Activated naive CD4-positive, alpha-beta T cell (primary cell): ENCODE results near the gene SCUBE2.
A peak's percentile ranks its signal among the peaks of the same experiment; 100 is the strongest.
"Not testable (repeated sequence)": the region's sequence is repeated elsewhere in the genome, so short reads cannot be mapped to it uniquely, and the experiment has no call there.

Source experiments
- DNase-seq, 4 experiments: peaks; one replicate each; lab custom pipeline; 2025; lab: John Stamatoyannopoulos, UW

The SCUBE2 gene

DNA sequence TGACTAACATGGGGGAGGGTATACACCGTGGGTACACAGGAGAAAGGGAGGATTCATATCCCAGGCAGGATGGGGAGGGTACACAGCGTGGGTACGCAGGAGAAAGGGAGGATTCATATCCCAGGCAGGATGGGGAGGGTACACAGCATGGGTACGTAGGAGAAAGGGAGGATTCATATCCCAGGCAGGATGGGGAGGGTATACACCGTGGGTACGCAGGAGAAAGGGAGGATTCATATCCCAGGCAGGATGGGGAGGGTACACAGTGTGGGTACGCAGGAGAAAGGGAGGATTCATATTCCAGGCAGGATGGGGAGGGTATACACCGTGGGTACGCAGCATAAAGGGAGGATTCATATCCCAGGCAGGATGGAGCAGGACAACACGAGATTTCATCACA, 51.0 kb downstream of the SCUBE2 start:
- DNase-seq = no peak

DNA sequence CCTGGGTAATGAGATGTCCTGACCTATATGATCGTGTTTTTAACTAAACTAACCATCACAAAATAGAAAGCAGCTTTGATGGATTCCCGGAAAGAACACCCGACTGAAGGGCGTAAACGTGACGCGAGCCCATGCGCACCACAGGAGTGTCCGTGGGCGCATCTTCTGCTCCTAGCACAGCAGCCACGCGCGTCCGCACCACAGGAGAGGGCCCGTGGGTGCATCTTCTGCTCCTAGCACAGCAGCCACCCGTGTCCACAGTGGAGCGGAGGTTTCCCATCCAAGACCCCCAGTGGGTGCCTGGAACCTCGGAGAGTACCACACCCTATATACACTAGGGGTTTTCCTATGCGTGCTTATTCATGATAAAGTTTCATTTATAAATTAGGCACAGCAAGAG, 51.5 kb downstream of the SCUBE2 start:
- DNase-seq = no peak

DNA sequence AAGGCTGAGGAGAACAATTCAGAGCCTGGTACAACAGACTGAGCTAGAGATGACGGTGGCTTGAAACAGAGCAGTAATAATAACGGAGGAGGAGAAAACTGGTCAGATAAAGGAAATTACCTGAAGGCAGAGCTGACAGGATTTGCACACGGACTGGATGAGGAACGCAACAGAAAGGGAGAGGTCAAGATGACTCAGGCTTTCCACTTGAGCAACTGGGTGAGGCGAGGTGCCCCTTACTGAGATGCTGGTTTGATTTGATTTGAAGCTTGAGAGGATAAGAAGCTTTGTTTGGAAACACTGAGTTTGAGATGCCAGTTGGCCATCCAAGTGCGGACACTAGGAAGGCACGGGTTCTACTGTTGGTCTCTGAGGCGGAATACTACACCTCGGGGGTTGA, 52.2 kb downstream of the SCUBE2 start:
- no peak for DNase-seq

- no peak for DNase-seq
These were observed 52.9 kb downstream of the SCUBE2 start for GRCh38 chr11:9038541-9038940.

DNA sequence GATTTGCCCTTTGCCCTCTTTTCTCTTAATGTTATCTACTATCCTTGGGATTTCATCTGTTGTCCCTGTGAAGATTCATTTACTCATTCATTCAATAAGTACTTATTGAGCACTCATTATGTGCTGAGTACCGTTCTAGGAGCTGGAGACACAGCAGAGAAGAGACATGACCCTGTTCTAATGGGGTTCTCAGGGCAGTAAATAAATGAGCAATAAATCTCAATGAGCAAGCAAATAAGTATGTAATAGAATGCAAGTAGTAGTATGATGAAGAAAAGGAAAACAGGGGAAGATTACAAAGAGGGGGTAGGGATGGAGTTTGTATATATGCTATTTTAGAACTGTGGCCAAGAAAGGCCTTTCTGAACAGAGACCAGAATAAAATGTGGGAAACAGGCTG, 53.4 kb downstream of the SCUBE2 start:
- DNase-seq = no peak

DNA sequence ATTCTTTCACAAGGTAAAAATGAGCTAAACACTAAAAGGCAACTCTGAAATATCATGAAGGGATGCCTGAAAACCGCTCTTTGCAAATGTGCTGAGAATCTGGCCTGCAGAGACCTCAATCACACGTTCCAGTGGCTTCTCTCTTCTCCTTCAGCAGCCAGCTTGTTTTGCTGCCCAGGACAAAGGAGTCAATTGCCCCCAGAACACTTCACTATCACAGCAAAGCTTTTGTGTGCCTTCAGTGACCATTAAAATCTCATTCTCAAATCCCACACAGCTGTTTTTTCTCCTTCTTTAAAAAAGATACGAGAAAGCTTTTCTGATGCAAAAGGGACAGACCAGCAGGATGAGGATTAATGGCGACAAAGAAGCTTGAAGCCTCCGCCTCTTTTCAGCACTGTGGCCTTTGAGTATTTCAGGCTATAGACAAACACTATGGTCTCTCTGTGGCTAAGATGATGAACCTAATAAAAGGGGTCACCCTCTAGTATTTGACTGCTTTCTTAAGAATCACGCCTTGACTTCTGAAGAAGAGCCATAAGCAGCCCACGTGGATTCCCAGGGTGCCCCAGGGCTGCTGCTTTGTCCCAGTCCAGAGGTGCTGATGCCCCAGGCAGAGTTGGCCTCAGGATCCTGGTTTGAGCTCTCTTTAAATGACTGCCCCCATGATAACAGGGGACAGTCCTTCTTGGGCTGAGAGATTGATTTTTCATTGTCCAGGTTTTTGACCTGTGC, 54.2 kb downstream of the SCUBE2 start:
- no peak for DNase-seq

- DNase-seq = no peak
These were observed 60.8 kb downstream of the SCUBE2 start for GRCh38 chr11:9030601-9031000.

DNA sequence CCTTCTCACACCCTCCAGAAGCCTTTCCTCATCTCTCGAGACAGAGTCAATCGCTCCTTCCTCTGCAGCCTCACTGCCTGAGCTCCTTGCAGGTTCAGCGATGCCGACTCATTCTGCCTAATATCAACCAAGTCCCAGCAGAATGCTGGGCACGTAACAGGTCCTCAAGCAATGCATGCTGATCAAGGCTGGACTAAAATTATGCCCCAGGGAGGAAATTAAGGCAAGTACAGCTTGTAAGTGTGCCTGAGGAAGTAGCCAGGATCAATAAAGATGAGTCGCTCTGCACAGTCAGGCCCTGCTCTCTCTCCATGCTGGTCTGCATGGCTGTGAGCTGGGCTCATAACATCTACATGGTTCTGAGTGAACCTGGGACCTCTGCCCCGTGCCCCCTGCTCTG, 62.0 kb downstream of the SCUBE2 start:
- no peak for DNase-seq

DNA sequence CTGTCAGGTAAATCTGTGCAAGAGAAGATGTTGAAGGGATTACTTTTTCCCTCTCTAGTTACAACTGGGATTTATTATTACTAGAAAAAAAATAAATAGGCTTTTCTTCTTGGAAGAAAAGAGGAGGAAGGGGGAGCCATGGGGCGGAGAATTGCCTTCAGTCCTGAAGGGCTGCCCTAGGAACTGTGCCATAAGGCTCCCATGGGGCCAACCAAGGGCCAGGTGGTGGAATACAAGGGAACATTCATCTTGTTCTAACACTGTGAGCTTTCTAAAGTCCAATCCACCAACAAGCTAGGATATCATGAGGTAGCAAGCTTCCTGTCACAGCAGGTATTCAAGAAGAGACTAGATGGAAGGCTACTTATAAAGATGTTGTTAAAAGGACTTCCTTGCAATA, 62.8 kb downstream of the SCUBE2 start:
- DNase-seq = no peak

- DNase-seq = no peak
These were observed 66.1 kb downstream of the SCUBE2 start for GRCh38 chr11:9025101-9025850.

DNA sequence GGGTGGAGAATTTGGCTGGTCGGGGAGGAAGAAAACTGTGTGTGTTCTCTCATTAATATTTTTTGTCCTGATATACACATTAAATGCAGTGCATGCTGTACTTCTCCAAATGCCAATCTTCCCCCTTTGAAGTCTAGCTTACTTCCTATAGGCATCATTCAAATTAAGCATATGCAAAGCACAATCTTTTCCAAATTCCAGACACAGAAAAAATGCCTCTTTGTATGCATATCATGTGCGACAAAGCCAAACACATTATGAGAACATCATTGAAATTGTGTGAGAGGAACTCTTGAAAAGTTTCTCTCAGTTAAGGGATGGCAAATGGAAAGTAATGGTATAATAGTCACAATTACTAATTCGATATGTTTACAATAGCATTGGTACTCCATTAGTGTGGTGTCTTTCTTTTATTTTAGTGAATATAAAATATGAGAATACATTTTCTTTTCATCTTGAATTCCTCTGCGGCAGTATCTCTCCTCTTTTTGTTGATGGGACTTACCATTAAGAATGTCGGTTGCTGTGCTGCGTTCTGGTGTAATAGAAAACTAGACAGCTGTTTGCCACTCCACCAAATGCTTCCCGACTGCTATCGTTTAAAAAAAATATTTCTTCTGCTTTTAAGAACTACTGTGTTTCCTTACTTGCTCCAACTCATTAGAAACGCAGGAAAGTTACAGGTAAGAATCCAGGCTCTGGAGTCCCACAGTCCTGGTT, 68.3 kb downstream of the SCUBE2 start:
- no peak for DNase-seq

DNA sequence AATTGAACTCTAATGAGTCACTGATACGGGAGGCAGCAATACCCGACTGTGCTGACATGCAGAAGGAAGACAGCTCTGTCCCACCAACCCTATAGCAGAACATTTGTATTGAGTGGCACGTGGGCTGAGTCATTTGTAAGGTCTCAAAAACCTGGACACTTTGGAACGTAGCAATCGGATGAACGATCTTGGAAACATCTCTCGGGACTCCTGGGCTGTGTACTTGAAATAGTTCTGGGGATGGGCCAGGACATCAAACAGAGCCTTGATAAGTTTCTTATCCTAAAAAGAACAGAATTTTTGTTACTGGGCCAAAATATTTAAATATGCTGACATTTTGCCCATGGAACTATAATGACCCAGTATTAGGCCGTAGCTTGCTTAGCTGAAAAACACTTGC, 70.5 kb downstream of the SCUBE2 start:
- DNase-seq = no peak

- no peak for DNase-seq
These were observed 71.5 kb downstream of the SCUBE2 start for GRCh38 chr11:9019861-9020260.

- no peak for DNase-seq
These were observed 73.6 kb downstream of the SCUBE2 start for GRCh38 chr11:9017773-9018172.

- no peak for DNase-seq
These were observed 74.3 kb downstream of the SCUBE2 start for GRCh38 chr11:9016916-9017642.

DNA sequence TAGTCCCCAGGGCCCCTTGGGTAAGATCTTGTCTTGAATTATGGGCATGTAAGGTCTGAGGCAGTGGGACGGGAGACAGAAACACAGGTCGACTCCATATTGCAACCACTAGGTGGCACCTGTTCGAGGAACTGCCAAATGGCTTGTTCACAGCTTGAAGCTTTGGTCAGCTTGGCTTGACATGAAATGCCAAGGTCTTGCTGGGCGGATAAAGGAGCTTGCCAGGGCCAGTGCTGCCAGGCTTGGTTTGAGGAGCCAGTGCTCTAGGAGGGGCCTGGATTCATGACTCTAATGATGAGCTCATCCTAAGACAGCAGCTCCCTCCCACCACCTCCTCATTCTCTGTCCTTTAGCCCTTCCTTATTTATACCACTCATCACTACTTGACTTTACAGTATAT, 75.7 kb downstream of the SCUBE2 start:
- peak in 2 of 4 experiments; percentile 12 to 19 for DNase-seq

DNA sequence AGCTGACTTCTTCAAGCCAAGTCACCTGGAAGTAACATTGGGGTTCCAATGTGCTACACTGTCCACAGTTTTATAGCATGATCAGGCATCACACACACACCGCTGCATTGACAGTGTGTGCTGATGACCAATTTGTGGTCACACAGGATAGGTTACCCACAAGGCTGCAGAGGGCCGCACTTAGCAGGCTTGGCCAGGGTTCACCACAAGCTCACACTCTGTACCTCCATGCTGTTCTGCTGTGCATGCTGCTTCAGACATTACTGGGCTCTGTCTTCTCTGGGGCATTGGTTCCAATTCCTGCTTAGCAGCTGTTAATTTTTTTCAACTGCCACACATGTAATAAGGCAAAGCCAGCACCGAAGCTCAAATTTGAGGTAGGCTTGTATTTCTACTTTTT, 76.6 kb downstream of the SCUBE2 start:
- DNase-seq = no peak

GRCh38 chr11:9013373-9013772, 78.0 kb downstream of the SCUBE2 start:
- DNase-seq = no peak

DNA sequence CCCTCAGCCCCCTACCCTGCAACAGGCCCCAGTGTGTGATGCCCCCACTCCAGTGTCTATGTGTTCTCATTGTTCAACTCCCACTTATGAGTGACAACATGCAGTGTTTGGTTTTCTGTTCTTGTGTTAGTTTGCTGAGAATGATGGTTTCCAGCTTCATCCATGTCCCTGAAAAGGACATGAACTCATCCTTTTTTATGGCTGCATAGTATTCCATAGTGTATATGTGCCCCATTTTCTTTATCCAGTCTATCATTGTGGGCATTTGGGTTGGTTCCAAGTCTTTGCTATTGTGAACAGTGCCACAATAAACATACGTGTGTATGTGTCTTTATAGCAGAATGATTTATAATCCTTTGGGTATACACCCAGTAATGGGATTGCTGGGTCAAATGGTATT, 81.9 kb downstream of the SCUBE2 start:
- DNase-seq = not testable (repeated sequence)

- DNase-seq = no peak
These were observed 82.7 kb downstream of the SCUBE2 start for GRCh38 chr11:9008661-9009060.

- no peak for DNase-seq
These were observed 83.3 kb downstream of the SCUBE2 start for GRCh38 chr11:9008011-9008550.

DNA sequence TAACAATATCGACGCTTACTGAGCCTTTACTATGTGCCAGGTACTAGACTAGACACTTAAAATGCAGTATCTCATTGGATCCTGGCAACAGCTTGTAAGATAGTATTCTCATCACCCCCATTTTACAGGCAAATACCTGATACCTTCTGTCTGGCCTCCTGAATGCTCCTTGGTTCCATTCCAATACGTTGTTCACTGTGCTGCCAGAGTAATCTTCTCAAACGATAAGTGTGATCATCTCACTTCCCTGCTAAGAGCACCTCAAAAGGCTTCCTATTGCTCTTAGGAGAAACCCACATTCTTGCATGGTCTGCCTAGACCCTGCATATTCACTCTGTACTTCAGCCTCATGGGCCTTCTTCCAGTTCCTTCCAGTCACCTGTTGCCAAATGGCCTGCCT, 86.3 kb downstream of the SCUBE2 start:
- no peak for DNase-seq
